ENCODE data around the gene MTARC2.

- TF ChIP-seq CTCF (IDR thresholded peaks at IDR 0.05): no peak
- no peak for TF ChIP-seq EZH2 (IDR thresholded peaks at IDR 0.05)
- TF ChIP-seq EZH2phosphoT487 (IDR thresholded peaks at IDR 0.05): no peak
These were observed 49.5 kb upstream of the MTARC2 start for GRCh38 chr1:220698607-220699016.
